ENCODE results near the gene NRDE2. TPM values are rescaled to one million over a fixed set of nuclear protein-coding genes. Genes with fewer than 3 reads are reported as not detected.

Gene NRDE2
- total RNA-seq, 1 experiment from 2014 or later = 16.5 TPM

DNA sequence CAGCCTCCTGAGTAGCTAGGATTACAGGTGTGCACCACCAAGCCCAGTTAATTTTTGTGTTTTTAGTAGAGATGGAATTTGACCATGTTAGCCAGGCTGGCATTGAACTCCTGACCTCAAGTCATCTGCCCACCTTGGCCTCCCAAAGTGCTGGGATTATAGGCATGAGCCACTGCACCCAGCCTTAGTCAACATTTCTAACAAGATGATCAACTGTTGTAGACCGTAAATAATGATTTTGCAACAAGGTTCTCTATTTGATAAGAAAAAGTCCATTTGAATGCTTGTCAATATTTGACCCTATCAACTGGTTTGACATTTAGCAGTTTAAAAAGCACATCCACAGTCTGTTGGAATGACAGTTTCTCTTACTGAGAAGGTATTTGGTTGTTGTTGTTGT is 25.2 kb upstream of the NRDE2 start:
- no TSS peak for BruUV-seq (replicated peaks)
- Histone ChIP-seq H3K4me1 (ENCODE audit: control insufficient read depth, insufficient read depth, low read length) (no peaks in the 10 kb centered on the region), H3K9me3 (ENCODE audit: control insufficient read depth, insufficient read depth, low read depth, low read length) (no peaks in the 10 kb centered on the region), H3K36me3 (ENCODE audit: control insufficient read depth, insufficient read depth, low read length) (no peaks in the 10 kb centered on the region), H3K27ac (ENCODE audit: low read length) (no peak overlapping the region), H3K4me3 (ENCODE audit: low read depth in 2 of 2, low read length in 2 of 2) (no peak overlapping the region), H3K27me3 (ENCODE audit: control insufficient read depth, insufficient read depth, low read length) (no peaks in the 10 kb centered on the region)
- in situ Hi-C loops (cut with HindIII; ENCODE audit: low pct_unique_long_range_greater_than_20kb, low sequenced_read_pairs) (no loop called here), intact Hi-C loops (cut with micrococcal nuclease; ENCODE audit: unreplicated experiment) (no loop called here)
- no peak for ATAC-seq
- no peak for DNase-seq (ENCODE audit: low read depth, low spot score)
- CTCF ChIA-PET = no interaction called here
- TF ChIP-seq, protein P1, sequence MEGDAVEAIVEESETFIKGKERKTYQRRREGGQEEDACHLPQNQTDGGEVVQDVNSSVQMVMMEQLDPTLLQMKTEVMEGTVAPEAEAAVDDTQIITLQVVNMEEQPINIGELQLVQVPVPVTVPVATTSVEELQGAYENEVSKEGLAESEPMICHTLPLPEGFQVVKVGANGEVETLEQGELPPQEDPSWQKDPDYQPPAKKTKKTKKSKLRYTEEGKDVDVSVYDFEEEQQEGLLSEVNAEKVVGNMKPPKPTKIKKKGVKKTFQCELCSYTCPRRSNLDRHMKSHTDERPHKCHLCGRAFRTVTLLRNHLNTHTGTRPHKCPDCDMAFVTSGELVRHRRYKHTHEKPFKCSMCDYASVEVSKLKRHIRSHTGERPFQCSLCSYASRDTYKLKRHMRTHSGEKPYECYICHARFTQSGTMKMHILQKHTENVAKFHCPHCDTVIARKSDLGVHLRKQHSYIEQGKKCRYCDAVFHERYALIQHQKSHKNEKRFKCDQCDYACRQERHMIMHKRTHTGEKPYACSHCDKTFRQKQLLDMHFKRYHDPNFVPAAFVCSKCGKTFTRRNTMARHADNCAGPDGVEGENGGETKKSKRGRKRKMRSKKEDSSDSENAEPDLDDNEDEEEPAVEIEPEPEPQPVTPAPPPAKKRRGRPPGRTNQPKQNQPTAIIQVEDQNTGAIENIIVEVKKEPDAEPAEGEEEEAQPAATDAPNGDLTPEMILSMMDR (IDR thresholded peaks at IDR 0.05) = no peak
- TF ChIP-seq SIN3A (IDR thresholded peaks at IDR 0.05; ENCODE audit: borderline replicate concordance, insufficient read depth, low read depth, low read length) (no peak), TCF7L2 (IDR thresholded peaks at IDR 0.05; ENCODE audit: low read depth, low read length) (no peak), POLR2AphosphoS5 (IDR thresholded peaks at IDR 0.05; ENCODE audit: low read depth, low read length) (no peak)
- TF ChIP-seq, protein P2, sequence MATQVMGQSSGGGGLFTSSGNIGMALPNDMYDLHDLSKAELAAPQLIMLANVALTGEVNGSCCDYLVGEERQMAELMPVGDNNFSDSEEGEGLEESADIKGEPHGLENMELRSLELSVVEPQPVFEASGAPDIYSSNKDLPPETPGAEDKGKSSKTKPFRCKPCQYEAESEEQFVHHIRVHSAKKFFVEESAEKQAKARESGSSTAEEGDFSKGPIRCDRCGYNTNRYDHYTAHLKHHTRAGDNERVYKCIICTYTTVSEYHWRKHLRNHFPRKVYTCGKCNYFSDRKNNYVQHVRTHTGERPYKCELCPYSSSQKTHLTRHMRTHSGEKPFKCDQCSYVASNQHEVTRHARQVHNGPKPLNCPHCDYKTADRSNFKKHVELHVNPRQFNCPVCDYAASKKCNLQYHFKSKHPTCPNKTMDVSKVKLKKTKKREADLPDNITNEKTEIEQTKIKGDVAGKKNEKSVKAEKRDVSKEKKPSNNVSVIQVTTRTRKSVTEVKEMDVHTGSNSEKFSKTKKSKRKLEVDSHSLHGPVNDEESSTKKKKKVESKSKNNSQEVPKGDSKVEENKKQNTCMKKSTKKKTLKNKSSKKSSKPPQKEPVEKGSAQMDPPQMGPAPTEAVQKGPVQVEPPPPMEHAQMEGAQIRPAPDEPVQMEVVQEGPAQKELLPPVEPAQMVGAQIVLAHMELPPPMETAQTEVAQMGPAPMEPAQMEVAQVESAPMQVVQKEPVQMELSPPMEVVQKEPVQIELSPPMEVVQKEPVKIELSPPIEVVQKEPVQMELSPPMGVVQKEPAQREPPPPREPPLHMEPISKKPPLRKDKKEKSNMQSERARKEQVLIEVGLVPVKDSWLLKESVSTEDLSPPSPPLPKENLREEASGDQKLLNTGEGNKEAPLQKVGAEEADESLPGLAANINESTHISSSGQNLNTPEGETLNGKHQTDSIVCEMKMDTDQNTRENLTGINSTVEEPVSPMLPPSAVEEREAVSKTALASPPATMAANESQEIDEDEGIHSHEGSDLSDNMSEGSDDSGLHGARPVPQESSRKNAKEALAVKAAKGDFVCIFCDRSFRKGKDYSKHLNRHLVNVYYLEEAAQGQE (IDR thresholded peaks at IDR 0.05; ENCODE audit: insufficient read depth in 1 of 2, low read depth in 2 of 2, low read length in 1 of 2) = no peak
- POLR2A ChIA-PET = no interaction called here

DNA sequence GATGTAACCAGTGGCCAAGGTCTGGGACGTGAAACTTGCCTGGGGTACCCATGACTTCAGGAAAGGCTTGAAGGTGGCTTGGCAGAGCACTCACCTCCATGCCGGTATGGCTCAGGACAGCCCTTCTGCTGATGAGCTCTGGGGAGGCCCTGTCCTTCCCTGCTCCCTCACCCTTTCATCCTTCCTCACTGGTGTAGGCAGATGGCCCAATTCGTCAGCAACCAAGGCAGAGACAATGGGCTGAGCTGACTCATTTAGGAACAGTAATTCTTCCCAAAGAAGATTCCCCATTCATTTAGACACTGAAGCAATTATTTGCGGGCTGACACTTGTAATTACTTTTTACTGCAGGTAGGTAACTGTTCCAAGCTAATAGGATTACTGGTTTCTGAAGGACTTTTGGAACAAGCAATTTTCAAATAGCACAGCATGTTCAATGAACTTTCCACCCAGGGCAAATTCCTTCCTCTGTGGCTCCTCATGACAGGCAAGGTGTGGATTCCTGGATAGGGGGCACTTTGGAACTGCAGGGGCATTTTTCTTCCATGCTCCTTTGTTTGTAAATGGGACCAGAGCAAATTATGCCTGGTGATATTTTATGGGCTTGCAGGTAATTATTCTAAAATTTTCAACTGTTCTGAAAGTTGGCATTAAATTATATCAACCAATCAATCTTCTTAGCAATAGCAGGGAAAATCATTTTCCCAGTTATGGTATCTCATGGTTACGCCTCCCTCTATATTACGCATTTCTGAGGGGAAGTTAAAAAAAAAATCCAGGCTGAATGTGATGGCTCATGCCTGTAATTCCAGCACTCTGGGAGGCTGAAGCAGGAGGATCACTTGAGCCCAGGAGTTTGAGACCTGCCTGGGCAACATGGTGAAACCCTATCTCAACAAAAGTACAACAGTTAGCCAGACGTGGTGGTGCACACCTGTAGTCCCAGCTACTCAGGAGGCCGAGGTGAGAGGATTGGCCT is 24.1 kb upstream of the NRDE2 start:
- intact Hi-C loops (cut with micrococcal nuclease; ENCODE audit: unreplicated experiment) (no loop called here), in situ Hi-C loops (cut with HindIII; ENCODE audit: low pct_unique_long_range_greater_than_20kb, low sequenced_read_pairs) (no loop called here)
- ATAC-seq (no peak), DNase-seq (ENCODE audit: low read depth, low spot score) (no peak)
- Histone ChIP-seq H3K9me3 (ENCODE audit: control insufficient read depth, insufficient read depth, low read depth, low read length) (no peaks in the 10 kb centered on the region), H3K4me1 (ENCODE audit: control insufficient read depth, insufficient read depth, low read length) (no peaks in the 10 kb centered on the region), H3K27ac (ENCODE audit: low read length) (no peak overlapping the region), H3K4me3 (ENCODE audit: low read depth in 2 of 2, low read length in 2 of 2) (no peak overlapping the region), H3K27me3 (ENCODE audit: control insufficient read depth, insufficient read depth, low read length) (no peaks in the 10 kb centered on the region), H3K36me3 (ENCODE audit: control insufficient read depth, insufficient read depth, low read length) (no peaks in the 10 kb centered on the region)
- BruUV-seq (replicated peaks) = no TSS peak
- CTCF ChIA-PET = no interaction called here
- POLR2A ChIA-PET = no interaction called here
- TF ChIP-seq, protein P1 (IDR thresholded peaks at IDR 0.05) = no peak
- TF ChIP-seq, protein P2 (IDR thresholded peaks at IDR 0.05; ENCODE audit: insufficient read depth in 1 of 2, low read depth in 2 of 2, low read length in 1 of 2) = no peak
- no peak for TF ChIP-seq SIN3A (IDR thresholded peaks at IDR 0.05; ENCODE audit: borderline replicate concordance, insufficient read depth, low read depth, low read length)
- no peak for TF ChIP-seq POLR2AphosphoS5 (IDR thresholded peaks at IDR 0.05; ENCODE audit: low read depth, low read length)
- no peak for TF ChIP-seq TCF7L2 (IDR thresholded peaks at IDR 0.05; ENCODE audit: low read depth, low read length)
